ENCODE measurements around the gene HMGXB4.
A peak's percentile ranks its signal among the peaks of the same experiment; 100 is the strongest.

The HMGXB4 gene

GRCh38 chr22:35311551-35311999, 54.3 kb downstream of the HMGXB4 start:
- DNase-seq: no peak

DNA sequence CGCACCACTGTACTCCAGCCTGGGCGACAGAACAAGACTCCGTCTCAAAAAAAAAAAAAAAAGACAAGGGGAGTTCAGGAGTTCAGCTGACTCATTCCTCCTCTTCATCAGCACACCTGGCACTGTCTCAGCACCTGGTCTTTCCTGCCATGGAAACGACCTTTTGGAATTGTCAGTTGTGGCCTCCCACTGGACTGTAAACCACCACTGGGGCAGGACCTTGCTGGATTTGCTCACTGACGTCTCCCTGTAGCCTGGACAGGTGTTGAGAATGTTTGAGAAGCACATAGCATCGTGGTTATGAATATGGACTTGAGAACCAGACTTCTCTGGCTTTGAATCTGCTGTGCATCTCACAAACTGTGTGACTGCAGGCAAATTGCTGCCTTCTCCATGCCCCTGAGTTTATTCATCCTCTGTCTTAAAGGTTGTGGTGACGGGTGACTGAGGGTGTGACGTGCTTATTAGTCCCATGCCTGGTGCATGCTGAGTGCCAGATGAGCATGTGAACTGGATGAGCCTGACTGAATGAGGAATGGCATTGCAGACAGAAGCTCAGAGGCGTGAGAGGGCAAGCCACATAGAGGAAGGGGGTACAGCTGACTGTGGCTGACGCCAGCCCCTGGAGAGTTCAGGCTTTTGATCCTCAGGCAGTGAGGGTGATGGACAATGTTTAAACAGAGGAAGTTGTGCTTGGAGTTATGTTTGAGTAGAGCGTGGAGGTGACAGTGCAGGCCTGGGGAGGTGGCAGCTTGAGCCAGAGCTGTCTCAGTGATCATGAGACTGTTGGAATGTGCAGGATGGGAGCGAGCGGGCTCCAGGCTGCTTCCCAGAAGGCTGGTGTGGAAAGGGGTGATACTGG, 55.1 kb downstream of the HMGXB4 start:
- DNase-seq: no peak

DNA sequence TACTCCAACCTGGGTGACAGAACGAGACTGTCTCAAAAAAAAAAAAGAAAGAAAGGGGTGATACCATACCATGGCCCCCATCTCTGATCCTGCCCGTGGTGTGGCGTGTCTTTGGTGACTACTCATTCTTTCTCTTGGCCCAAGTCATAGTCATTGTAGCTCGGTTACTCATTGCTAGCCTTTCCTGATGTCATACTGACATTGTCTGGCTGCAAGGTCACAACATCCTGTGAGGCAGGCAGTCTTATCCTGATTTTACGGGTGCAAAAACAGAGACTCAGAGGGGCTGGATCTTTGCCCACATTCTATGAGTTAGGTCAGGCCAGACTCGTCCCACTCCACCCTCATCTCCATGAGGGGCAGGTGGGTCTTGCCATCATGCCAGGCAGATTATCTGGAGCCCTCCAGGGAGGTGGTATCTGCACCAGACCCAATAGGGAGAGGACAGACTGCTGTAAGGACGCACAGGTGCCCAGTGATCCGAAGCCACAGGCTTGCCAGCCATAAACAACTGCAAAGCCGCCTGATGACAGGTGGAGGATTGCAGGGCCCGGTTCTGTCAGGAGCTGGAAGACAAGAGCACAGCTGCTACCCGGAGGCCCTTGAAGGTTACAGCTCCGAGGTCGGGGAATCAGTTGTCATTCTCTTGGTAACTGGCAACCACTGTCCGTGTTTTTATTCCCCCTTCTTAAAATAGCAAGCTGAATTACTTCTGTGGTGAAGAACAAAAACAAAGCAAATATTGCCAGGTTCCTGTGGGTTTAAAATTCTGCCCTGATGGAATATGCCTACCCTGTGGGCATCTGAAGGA, 56.2 kb downstream of the HMGXB4 start:
- no peak for DNase-seq

- DNase-seq: no peak
Observed at GRCh38 chr22:35314161-35314942, 57.1 kb downstream of the HMGXB4 start.

- DNase-seq: no peak
Observed at GRCh38 chr22:35315141-35315854, 58.0 kb downstream of the HMGXB4 start.

GRCh38 chr22:35315855-35316745, 58.8 kb downstream of the HMGXB4 start:
- DNase-seq: no peak

GRCh38 chr22:35316751-35317150, 59.5 kb downstream of the HMGXB4 start:
- DNase-seq: no peak

GRCh38 chr22:35317680-35318290, 60.5 kb downstream of the HMGXB4 start:
- DNase-seq: no peak

DNA sequence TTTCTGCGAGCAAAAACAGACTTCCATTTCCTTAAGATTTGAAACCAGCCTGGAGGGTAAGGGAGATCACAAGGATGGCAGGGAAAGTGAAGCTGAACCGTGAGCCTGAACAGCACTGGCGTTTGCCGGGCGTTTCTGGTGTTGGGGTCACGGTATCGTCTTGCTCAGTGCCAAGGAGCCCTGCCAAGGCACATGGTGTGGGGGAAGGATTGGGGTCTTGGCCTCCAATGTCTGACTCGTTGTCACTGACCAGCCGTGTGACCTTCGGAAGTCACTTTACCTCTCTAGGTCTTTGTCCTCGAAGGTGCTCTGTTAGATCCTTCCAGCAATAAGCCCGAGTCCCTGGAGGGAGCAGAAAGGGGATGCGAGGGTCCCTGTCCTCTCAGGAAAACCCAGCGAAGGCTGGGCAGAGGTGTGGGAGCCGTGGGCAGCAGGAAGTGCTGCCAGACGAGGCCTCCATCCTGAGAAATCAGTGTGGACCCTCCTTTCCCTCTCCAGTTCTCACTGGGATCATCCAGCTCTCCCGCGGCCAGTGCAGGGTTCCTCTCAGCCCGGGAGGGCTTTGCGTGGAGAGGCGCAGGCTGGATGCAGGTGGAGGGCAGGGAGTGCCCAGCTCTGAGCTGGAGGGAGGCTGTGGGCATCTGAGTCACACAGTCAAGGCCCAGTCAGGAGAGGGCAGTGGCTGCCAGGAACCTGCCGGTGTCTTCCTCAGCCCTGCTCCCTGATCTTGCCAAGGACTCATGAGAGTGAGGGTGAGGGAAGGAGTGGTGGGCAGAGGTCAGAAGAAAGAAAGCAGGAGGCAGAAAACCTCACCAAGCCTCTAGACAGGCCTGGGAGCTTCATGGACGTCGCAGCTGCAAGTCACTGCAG, 61.3 kb downstream of the HMGXB4 start:
- peak; percentile 2 for DNase-seq

DNA sequence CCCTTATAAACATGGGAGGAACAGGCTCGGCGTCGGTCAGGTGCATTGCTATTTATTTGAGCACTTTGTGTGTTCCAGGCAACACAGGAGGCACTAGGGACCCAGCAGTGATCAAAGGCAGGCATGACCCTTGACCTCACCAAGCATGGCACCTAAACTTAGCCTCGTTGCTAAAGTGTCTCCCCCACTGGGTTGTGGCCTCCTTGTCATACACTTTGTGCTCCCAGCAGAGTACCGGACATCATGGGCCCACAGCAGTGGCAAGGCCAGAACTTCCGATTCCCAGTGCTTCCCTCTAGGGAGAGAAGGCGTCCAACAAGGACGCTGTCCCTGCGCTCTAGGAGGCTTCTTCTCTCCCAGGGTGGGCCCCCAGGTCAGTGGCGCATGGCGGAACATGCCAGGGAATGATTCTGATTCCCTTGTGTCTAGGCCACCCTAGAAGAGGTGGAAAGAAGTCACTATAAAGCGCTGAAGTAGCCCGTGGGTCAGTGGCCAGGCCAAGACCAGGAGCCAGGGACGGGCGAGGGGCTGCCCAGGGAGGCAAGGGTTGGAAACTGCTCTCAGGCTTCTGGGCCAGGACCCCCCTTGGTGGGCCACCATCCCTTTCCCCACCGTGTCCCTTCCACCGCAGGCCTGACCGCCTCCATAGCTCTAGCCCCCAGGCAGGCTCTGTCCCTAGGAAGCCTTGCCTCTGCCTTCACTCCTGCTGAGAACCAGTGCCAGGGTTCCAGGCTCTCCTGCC, 62.1 kb downstream of the HMGXB4 start:
- DNase-seq: no peak

GRCh38 chr22:35322126-35322525, 64.8 kb downstream of the HMGXB4 start:
- DNase-seq: no peak

DNA sequence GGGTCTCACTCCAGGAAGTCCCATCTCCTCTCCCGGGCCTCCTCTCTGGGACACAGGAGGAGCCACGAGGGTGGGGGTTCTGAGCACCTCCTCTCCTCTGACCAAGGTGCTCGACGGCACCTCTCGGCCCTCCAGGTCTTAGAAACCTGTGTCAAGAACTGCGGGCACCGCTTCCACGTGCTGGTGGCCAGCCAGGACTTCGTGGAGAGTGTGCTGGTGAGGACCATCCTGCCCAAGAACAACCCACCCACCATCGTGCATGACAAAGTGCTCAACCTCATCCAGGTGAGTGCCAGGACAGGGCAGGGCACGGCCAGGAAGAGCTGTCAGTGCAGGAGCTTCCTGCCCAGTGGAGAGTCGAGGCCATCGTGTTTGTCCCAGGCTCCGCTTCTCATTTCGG, 65.6 kb downstream of the HMGXB4 start:
- DNase-seq: no peak

DNA sequence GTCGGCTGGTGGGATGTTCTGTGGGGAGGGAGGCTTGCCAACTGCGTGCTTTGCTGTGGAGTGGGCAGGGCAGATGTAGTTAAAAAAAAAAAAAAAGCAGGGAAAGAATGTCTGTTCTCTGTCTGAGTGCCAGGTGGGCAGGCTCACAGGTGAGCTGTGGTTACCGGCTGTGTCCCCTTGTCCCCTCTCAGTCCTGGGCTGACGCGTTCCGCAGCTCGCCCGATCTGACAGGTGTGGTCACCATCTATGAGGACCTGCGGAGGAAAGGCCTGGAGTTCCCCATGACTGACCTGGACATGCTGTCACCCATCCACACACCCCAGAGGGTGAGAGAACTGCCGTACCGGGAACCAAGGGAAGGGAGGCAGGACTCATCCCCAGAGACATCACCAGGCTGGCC, 66.0 kb downstream of the HMGXB4 start:
- no peak for DNase-seq

- DNase-seq: no peak
Observed at GRCh38 chr22:35324067-35324466, 66.8 kb downstream of the HMGXB4 start.

DNA sequence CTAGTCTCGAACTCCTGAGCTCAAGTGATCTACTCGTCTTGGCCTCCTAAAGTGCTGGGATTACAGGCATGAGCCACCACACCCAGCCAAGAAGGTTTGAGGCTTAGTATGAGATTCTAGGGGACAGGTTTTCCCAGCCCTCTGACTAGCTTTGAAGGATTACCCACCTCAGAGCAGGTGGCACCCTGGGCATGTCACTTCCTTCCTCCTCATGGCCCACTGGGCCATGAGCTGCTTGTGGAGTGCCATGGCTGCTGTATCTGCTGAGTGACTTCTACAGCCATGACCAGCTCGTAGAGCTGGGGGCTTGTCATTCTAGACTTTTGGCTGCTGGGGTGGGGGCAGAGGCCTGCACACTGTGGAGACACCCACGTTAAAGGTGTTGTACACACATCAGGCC, 67.5 kb downstream of the HMGXB4 start:
- no peak for DNase-seq

GRCh38 chr22:35325209-35325608, 67.9 kb downstream of the HMGXB4 start:
- no peak for DNase-seq

GRCh38 chr22:35326854-35327562, 69.7 kb downstream of the HMGXB4 start:
- DNase-seq: no peak

DNA sequence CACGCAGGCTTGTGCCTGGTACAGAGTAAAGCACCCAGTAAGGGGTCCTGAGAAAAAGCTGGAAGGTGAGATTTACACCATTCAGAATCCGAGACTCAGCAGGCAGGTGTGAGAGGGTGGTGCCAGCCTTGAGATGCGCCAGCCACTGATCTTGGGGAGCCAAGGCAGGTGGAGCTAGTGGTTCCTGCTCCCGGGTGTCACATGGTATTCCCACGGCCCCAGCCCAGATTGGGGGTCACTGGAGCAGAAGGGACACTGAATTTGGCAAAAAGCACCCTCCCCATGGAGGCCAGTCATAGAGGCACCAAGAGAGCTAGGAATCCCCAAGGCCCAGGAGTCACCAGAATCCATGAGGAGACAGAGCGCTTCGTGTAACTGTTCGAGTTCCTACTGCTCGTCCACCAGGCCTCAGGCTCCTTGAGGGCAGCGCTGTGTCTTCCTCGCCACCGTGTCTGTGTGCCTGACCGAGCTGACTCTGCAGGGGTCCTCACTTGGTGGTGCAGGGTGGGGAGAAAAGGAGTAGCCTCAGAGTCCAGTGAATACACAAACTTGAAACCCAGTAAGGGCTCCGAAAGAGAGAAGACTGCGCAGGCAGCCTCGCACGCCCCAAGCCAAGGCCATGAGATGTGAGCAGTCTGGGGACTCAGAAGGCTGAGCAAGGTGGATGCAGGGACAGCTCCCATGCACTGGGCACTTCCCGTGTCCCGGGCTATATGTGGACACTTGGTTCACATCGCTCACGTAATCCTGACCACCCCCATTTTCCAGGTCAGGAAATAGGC, 70.6 kb downstream of the HMGXB4 start:
- no peak for DNase-seq

All from activated naive CD4-positive, alpha-beta T cell treated with anti-CD3 and anti-CD28 coated beads, Interleukin-2, amount 50 U/mL, for 16 hours (primary cell).